Measurements from ENCODE around the gene NDFIP1. TPM values are rescaled to one million over a fixed set of nuclear protein-coding genes. Genes with fewer than 3 reads are reported as not detected.

Gene NDFIP1
- total RNA-seq, 1 experiment from 2014 or later: 27.6 TPM

GRCh38 chr5:142202282-142202681 is 93.7 kb downstream of the NDFIP1 start (continued):
- TF ChIP-seq ZBTB43 (CRISPR knock-in tag; IDR thresholded peaks at IDR 0.05): no peak
- TF ChIP-seq ERG (CRISPR knock-in tag; IDR thresholded peaks at IDR 0.05): no peak

Other genes starting within 250 kb of the NDFIP1 start
- gene PCDH1, start 230.4 kb upstream of the NDFIP1 start, total RNA-seq (2021): 105 to 108 TPM (median 108 TPM) in 3 replicates
- gene DELE1, start 184.9 kb upstream of the NDFIP1 start, total RNA-seq (2021): 79.3 to 83.8 TPM (median 81.5 TPM) in 3 replicates
- 0.02 to 0.33 TPM in 2 of 3 replicates, not detected in the other for gene PCDH12, start 150.6 kb upstream of the NDFIP1 start, total RNA-seq (2021)
- gene RNF14, start 139.7 kb upstream of the NDFIP1 start, total RNA-seq (2021): 17.0 to 22.6 TPM (median 20.5 TPM) in 3 replicates
- 54.8 to 67.3 TPM (median 62.9 TPM) in 3 replicates for gene GNPDA1, start 95.8 kb upstream of the NDFIP1 start, total RNA-seq (2021)
- gene SPRY4, start 216.2 kb downstream of the NDFIP1 start, total RNA-seq (2021): 99.6 to 140 TPM (median 103 TPM) in 3 replicates